B cell (primary cell): ENCODE data around the gene CALML6.

ENCODE experiments used
- EZH2 ChIP-seq: IDR thresholded peaks from 2 replicates; pipeline ENCODE4 v1.6.1; 2012; ENCODE audit warnings: borderline replicate concordance, low read depth, mild to moderate bottlenecking, moderate library complexity, low read length; ENCODE audit not compliant: insufficient read depth, poor library complexity, severe bottlenecking
- TF ChIP-seq, protein P1 (sequence below): fragments of 200-600 bp; IDR thresholded peaks from one replicate; pipeline ENCODE4 v1.8.0; 2022; ENCODE audit warnings: antibody characterized with exemption, mild to moderate bottlenecking

DNA sequence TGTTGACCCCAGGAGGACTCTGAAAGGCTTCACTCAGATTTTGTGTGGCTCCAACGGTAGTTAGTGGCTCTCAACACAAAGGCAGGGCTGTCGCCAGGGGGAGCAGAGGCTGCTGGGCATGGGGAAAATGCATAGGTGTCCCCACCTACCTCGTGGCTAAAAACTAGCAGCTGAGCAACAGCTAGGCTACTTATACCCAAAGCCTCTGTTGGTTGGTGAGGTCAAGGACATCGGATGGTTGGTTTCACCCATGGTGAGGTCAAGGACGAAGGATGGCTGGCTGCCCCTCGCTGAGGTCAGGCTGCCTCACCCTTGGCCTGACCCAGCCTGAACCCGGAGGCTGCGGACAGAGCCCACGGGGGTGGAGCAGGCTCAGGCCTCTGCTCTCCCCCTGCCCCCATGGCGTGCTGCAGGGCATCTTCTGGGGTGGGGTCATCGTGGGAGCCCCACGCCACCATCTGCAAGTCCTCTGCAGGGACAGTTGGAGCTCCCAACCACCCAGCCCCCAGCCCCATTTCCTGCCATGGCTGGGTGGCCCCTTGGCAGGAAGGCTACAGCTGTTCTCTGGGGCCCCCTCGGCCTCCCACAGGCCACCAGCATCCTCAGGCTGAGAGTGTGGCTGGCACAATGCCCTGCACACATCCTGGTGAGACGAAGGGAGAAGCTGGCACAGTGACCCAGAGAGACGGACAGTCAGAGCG is 15.6 kb upstream of the CALML6 start:
- TF ChIP-seq, protein P1, sequence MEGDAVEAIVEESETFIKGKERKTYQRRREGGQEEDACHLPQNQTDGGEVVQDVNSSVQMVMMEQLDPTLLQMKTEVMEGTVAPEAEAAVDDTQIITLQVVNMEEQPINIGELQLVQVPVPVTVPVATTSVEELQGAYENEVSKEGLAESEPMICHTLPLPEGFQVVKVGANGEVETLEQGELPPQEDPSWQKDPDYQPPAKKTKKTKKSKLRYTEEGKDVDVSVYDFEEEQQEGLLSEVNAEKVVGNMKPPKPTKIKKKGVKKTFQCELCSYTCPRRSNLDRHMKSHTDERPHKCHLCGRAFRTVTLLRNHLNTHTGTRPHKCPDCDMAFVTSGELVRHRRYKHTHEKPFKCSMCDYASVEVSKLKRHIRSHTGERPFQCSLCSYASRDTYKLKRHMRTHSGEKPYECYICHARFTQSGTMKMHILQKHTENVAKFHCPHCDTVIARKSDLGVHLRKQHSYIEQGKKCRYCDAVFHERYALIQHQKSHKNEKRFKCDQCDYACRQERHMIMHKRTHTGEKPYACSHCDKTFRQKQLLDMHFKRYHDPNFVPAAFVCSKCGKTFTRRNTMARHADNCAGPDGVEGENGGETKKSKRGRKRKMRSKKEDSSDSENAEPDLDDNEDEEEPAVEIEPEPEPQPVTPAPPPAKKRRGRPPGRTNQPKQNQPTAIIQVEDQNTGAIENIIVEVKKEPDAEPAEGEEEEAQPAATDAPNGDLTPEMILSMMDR = no peak
- no peak for TF ChIP-seq EZH2
